ENCODE results near the gene DUOX2. TPM values are rescaled to one million over a fixed set of nuclear protein-coding genes. Genes with fewer than 3 reads are reported as not detected.

The DUOX2 gene
- total and polyA plus RNA-seq, 2 of the 13 experiments (the other 11 are each of a cell fraction or from before 2014, with no cell fraction given) = 0.08 TPM; not detected in 1

- TF ChIP-seq LCORL (IDR thresholded peaks at IDR 0.05) (no peak), LCORL (CRISPR knock-in tag; IDR thresholded peaks at IDR 0.05) (no peak), E2F1 (CRISPR knock-in tag; IDR thresholded peaks at IDR 0.05) (no peak), MTA3 (CRISPR knock-in tag; IDR thresholded peaks at IDR 0.05) (no peak), MXD1 (CRISPR knock-in tag; IDR thresholded peaks at IDR 0.05) (no peak), CCDC6 (CRISPR knock-in tag; IDR thresholded peaks at IDR 0.05) (no peak), ZNF562 (CRISPR knock-in tag; IDR thresholded peaks at IDR 0.05; ENCODE audit: borderline replicate concordance) (no peak), ATF7-NPFF (CRISPR knock-in tag; IDR thresholded peaks at IDR 0.05; ENCODE audit: low read depth) (no peak), SMARCC2 (IDR thresholded peaks at IDR 0.05) (no peak), ZIK1 (CRISPR knock-in tag; IDR thresholded peaks at IDR 0.05; ENCODE audit: borderline replicate concordance, low read depth) (no peak), TEAD3 (CRISPR knock-in tag; optimal IDR thresholded peaks at IDR 0.05; ENCODE audit: borderline replicate concordance) (peak; percentile 14), SETDB1 (CRISPR knock-in tag; IDR thresholded peaks at IDR 0.05; ENCODE audit: borderline replicate concordance) (no peak), GABPA (IDR thresholded peaks at IDR 0.05; ENCODE audit: low read depth, low read length) (no peak), GABPA (CRISPR knock-in tag; IDR thresholded peaks at IDR 0.05; ENCODE audit: low read depth) (no peak), HOXA5 (CRISPR knock-in tag; IDR thresholded peaks at IDR 0.05) (no peak), PAX8 (CRISPR knock-in tag; IDR thresholded peaks at IDR 0.05; ENCODE audit: borderline replicate concordance) (no peak), NCOA5 (CRISPR knock-in tag; IDR thresholded peaks at IDR 0.05) (no peak), GATAD2A (CRISPR knock-in tag; IDR thresholded peaks at IDR 0.05) (0 out of 2 replicates have a peak, but pooled peaks have one; percentile 11), CHD4 (IDR thresholded peaks at IDR 0.05; ENCODE audit: borderline replicate concordance, low read length) (no peak), NFKB2 (CRISPR knock-in tag; IDR thresholded peaks at IDR 0.05; ENCODE audit: borderline replicate concordance) (no peak)
Observed at GRCh38 chr15:45131510-45131909, 17.5 kb upstream of the DUOX2 start (continued).
